CD4-positive, alpha-beta memory T cell (primary cell): Measurements from ENCODE around the gene CLN5. TPM values are rescaled to one million over a fixed set of nuclear protein-coding genes. Genes with fewer than 3 reads are reported as not detected.
A peak's percentile ranks its signal among the peaks of the same experiment; 100 is the strongest.

ENCODE experiments used
- CTCF ChIA-PET: fragments of 350-600 bp; sonication (Branson Sonifier 250); formaldehyde crosslinking; loops from one replicate; lab custom pipeline; 2021; ENCODE audit warnings: inconsistent platforms; ENCODE audit not compliant: partially characterized antibody; lab: Charles Lee
- POLR2A ChIA-PET: fragments of 350-600 bp; sonication (Branson Sonifier 250); formaldehyde crosslinking; loops from one replicate; lab custom pipeline; 2021; ENCODE audit not compliant: partially characterized antibody; lab: Charles Lee
- DNase-seq, 5 donors: peaks; one replicate each; pipeline versions ENCODE4 v3.0.0 to v3.0.0-alpha.2; 2020 to 2022; ENCODE audit warnings: mixed read lengths in 1 of 5
- H3K27ac ChIP-seq: one replicate; pipeline ENCODE4 v1.7.0; 2013; ENCODE audit warnings: low read depth, low read length
- H3K27me3 ChIP-seq: 2 replicates; pipeline ENCODE4 v1.7.0; 2013; ENCODE audit warnings: mild to moderate bottlenecking, low read length, moderate library complexity; ENCODE audit not compliant: insufficient read depth
- H3K36me3 ChIP-seq: 2 replicates; pipeline ENCODE4 v1.7.0; 2013; ENCODE audit warnings: mild to moderate bottlenecking, low read length, moderate library complexity; ENCODE audit not compliant: insufficient read depth
- H3K4me1 ChIP-seq: 2 replicates; pipeline ENCODE4 v1.7.0; 2013; ENCODE audit warnings: mild to moderate bottlenecking, low read length, moderate library complexity; ENCODE audit not compliant: insufficient read depth
- H3K4me3 ChIP-seq, 2 donors: one replicate each; pipeline ENCODE4 v1.7.0; 2013; ENCODE audit warnings: low read length in 2 of 2, mild to moderate bottlenecking in 1 of 2
- H3K9me3 ChIP-seq, 2 donors: one replicate each; pipeline ENCODE4 v1.7.0; 2013; ENCODE audit warnings: low read length in 2 of 2, control low read depth in 1 of 2; ENCODE audit not compliant: control insufficient read depth in 1 of 2
- H3K27ac Mint-ChIP-seq, 7 donors: one replicate each; pipeline ENCODE4 v1.8.0; 2020 to 2021; ENCODE audit warnings: mixed read lengths in 7 of 7, mild to moderate bottlenecking in 6 of 7, inconsistent platforms in 3 of 7, moderate library complexity in 3 of 7
- H3K27me3 Mint-ChIP-seq, 2 donors: one replicate each; pipeline ENCODE4 v1.8.0; 2020 to 2021; ENCODE audit warnings: mixed read lengths in 2 of 2
- H3K36me3 Mint-ChIP-seq, 2 donors: one replicate each; pipeline ENCODE4 v1.8.0; 2020 to 2021; ENCODE audit warnings: mixed read lengths in 2 of 2, inconsistent platforms in 1 of 2, mild to moderate bottlenecking in 1 of 2
- H3K4me1 Mint-ChIP-seq, 4 donors: one replicate each; pipeline ENCODE4 v1.8.0; 2020 to 2021; ENCODE audit warnings: mixed read lengths in 4 of 4, mild to moderate bottlenecking in 1 of 4
- H3K4me3 Mint-ChIP-seq, 8 donors: one replicate each; pipeline ENCODE4 v1.8.0; 2020 to 2021; ENCODE audit warnings: mixed read lengths in 8 of 8, mild to moderate bottlenecking in 7 of 8, moderate library complexity in 6 of 8, inconsistent platforms in 3 of 8
- H3K9me3 Mint-ChIP-seq, 8 donors: one replicate each; pipeline ENCODE4 v1.8.0; 2020 to 2021; ENCODE audit warnings: mixed read lengths in 8 of 8, mild to moderate bottlenecking in 5 of 8, inconsistent platforms in 3 of 8, moderate library complexity in 1 of 8
- intact Hi-C: fragments of 100-400 bp; cut with micrococcal nuclease; formaldehyde crosslinking; loops from one replicate; pipeline ENCODE4 v1.15.1; 2023
- polyA plus RNA-seq, 2 donors: library from polyadenylated mRNA; unstranded; fragments of 300-500 nt; fragmentation: Illumina TruSeq; gene quantifications; one replicate each; pipeline ENCODE4 v1.2.3, GENCODE V29; 2021
- total RNA-seq, 2 experiments: library from RNA; stranded (reverse); gene quantifications; one replicate each; pipeline ENCODE4 v1.2.3, GENCODE V29; 2021

The CLN5 gene
- total and polyA plus RNA-seq, 4 experiments from 2014 or later, result 26.0 to 48.6 (median 33.9) TPM

DNA sequence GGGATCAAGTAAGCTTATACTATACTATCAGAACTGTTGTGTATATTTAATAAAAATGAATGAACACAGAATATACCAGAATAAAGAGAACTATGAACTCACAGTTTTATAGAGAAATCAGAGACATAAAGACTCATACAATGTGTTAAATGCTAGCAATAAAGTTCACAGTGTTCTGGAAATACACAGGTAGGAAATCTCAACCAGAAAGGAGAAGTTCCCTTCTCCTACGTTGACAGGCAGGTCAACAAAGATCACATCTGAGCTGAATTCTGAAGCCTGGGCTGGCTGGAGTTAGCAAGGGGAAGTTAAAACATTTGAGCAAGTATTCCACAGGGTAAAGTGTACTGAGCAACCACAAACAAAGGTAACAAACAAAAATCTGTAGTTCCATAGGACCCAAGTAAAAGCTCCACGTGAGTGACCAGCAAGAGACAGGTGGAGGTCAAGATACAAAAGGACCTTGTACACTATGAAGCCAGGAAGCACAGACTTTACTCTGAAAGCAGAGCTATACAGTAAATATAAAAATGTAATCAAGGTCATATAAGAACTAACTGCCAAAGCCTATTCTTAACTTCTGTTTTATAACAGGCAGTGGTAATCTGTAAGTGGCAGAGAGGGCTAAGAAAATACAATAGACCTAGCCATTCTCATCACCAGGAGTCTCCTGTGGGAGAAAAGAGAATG lies 22.1 kb downstream of the CLN5 start:
- H3K27me3 Mint-ChIP-seq, result no peaks in the 10 kb centered on the region
- Histone ChIP-seq H3K9me3 (no peaks in the 10 kb centered on the region), H3K36me3 (peaks cover 62% of the 10 kb centered on the region), H3K27ac (no peak overlapping the region), H3K27me3 (no peaks in the 10 kb centered on the region), H3K4me3 (no peak overlapping the region), H3K4me1 (peaks cover 39% of the 10 kb centered on the region)
- intact Hi-C loops, result no loop called here
- ChIA-PET POLR2A (interaction anchor here (1.7 to 4.0 kb wide), 3 partner anchors 12 to 21 kb away, joined by 3 to 26 read pairs (median 13); partner anchors contain the start of genes CLN5 and FBXL3), CTCF (interaction anchor here (0.8 to 3.8 kb wide), 8 partner anchors 9 to 34 kb away, joined by 3 to 17 read pairs (median 4); no protein-coding TSS in a partner anchor)
- H3K27ac Mint-ChIP-seq, result peak overlapping the region in 6 of 7 donors; percentile 38 to 58 (median 45)
- H3K4me3 Mint-ChIP-seq, result peak overlapping the region in 1 of 8 donors; percentile 1
- no peak for DNase-seq
- no peaks in the 10 kb centered on the region for H3K9me3 Mint-ChIP-seq
- peaks cover 38 to 60% (median 50%) of the 10 kb centered on the region in 4 donors for H3K4me1 Mint-ChIP-seq
- peaks cover 58 to 86% of the 10 kb centered on the region in 2 donors for H3K36me3 Mint-ChIP-seq

DNA sequence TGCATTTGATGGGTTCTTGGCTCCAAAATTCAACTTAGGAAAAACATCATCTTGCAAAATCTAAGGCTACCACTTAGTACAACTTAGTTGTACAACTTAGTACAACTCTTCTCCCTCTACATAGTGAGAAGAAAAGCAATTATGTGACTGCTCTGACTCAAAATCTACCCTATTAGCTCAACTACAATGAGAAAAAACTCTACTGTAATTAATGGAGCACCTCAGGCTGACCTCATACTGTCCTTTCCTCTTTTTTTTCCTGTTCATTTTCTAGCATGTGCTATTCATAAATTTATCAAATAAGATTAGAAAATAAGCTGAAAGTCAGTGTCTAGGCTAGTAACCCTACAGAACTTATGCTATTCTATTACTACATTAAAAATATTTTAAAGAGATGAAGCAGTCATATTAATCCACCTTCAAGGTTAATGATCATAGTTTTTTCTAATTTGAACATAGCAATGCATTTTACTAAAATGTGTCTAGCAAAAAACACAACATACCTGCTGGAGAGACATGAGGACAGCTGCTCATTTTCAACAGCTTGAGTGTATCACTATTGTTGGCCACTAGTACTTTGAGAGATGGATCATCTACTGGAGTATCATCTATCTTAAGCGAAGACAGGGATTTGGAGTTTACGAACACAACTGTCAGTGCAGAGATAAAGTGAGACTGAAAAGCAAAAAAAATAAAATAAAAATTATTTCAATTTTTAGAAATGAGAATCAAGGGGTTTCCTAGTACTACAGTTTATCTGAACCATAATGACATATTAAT lies 23.2 kb downstream of the CLN5 start:
- H3K36me3 ChIP-seq, result peaks cover 63% of the 10 kb centered on the region
- H3K9me3 ChIP-seq, result no peaks in the 10 kb centered on the region
- no peaks in the 10 kb centered on the region for H3K9me3 Mint-ChIP-seq
- H3K36me3 Mint-ChIP-seq, result peaks cover 49 to 85% of the 10 kb centered on the region in 2 donors
- peaks cover 36 to 62% (median 50%) of the 10 kb centered on the region in 4 donors for H3K4me1 Mint-ChIP-seq
- CTCF ChIA-PET, result interaction anchor here (1.1 to 3.8 kb wide), 5 partner anchors 13 to 34 kb away, joined by 4 to 17 read pairs (median 5); no protein-coding TSS in a partner anchor
- H3K27me3 Mint-ChIP-seq, result no peaks in the 10 kb centered on the region
- H3K27ac ChIP-seq, result no peak overlapping the region
- POLR2A ChIA-PET, result interaction anchor here (2.0 to 4.0 kb wide), 2 partner anchors 11 to 23 kb away, joined by 13 to 26 read pairs; partner anchors contain the start of genes CLN5 and FBXL3
- peaks cover 45% of the 10 kb centered on the region for H3K4me1 ChIP-seq
- no peaks in the 10 kb centered on the region for H3K27me3 ChIP-seq
- no peak overlapping the region for H3K4me3 Mint-ChIP-seq
- peak overlapping the region in 4 of 7 donors; percentile 9 to 74 (median 46) for H3K27ac Mint-ChIP-seq
- intact Hi-C loops, result no loop called here
- no peak overlapping the region for H3K4me3 ChIP-seq
- DNase-seq, result no peak

DNA sequence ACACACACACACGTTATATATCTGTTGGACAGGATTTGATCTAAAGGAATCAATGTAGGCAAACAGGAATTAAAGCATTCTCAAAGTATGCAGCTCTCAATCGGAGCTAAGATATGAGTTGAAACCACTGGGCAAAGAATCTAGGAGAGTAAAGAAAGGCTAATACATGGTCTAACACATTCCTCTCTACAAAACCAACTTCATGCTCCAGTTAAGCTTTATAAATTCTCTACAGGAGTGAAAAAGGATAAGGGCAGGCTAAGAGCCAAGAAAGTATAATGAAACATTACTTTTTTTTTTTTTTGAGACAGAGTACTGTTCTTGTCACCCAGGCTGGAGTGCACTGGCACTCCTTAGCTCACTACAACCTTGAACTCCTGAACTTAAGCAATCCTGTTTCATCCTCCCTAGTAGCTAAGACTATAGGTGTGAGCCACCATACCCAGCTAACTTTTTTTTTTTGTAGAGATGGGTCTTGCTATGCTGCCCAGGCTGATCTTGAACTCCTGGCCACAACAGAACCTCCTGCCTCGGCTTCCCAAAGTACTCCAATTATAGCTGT lies 24.5 kb downstream of the CLN5 start:
- Histone ChIP-seq H3K4me3 (no peak overlapping the region), H3K27ac (no peak overlapping the region), H3K27me3 (no peaks in the 10 kb centered on the region), H3K4me1 (peaks cover 57% of the 10 kb centered on the region), H3K36me3 (peaks cover 53% of the 10 kb centered on the region), H3K9me3 (no peaks in the 10 kb centered on the region)
- H3K4me1 Mint-ChIP-seq, result peaks cover 42 to 73% (median 58%) of the 10 kb centered on the region in 4 donors
- H3K27me3 Mint-ChIP-seq, result no peaks in the 10 kb centered on the region
- DNase-seq, result no peak
- ChIA-PET CTCF (interaction anchor here (0.7 to 2.1 kb wide), 6 partner anchors 8 to 40 kb away, joined by 3 to 10 read pairs (median 5); no protein-coding TSS in a partner anchor), POLR2A (interaction anchor here (0.6 to 3.3 kb wide), 3 partner anchors 10 to 32 kb away, joined by 4 to 34 read pairs (median 20); partner anchors contain the start of genes CLN5 and FBXL3)
- peak overlapping the region in 1 of 7 donors; percentile 65 for H3K27ac Mint-ChIP-seq
- H3K4me3 Mint-ChIP-seq, result no peak overlapping the region
- intact Hi-C loops, result no loop called here
- H3K9me3 Mint-ChIP-seq, result no peaks in the 10 kb centered on the region
- peaks cover 43 to 82% of the 10 kb centered on the region in 2 donors for H3K36me3 Mint-ChIP-seq

- no peak overlapping the region for H3K27ac ChIP-seq
- Mint-ChIP-seq H3K27me3 (no peaks in the 10 kb centered on the region), H3K4me1 (peaks cover 44 to 75% (median 60%) of the 10 kb centered on the region in 4 donors), H3K4me3 (peak overlapping the region in 2 of 8 donors; percentile 5 to 23), H3K9me3 (no peaks in the 10 kb centered on the region), H3K36me3 (peaks cover 41 to 82% of the 10 kb centered on the region in 2 donors), H3K27ac (peak overlapping the region in 5 of 7 donors; percentile 4 to 82 (median 65))
- peaks cover 65% of the 10 kb centered on the region for H3K4me1 ChIP-seq
- peaks cover 51% of the 10 kb centered on the region for H3K36me3 ChIP-seq
- POLR2A ChIA-PET, result interaction anchor here (2.2 to 3.3 kb wide), 2 partner anchors 9 to 25 kb away, joined by 20 to 34 read pairs; partner anchors contain the start of genes CLN5 and FBXL3
- CTCF ChIA-PET, result interaction anchor here (0.7 to 2.1 kb wide), 7 partner anchors 9 to 40 kb away, joined by 3 to 10 read pairs (median 5); no protein-coding TSS in a partner anchor
- H3K4me3 ChIP-seq, result no peak overlapping the region
- H3K9me3 ChIP-seq, result no peaks in the 10 kb centered on the region
- no peaks in the 10 kb centered on the region for H3K27me3 ChIP-seq
- DNase-seq, result no peak
- intact Hi-C loops, result loop anchor here (1.0 kb wide), 1 partner anchor 8 kb away; no protein-coding TSS in a partner anchor
These were observed 25.2 kb downstream of the CLN5 start for GRCh38 chr13:77016888-77017623.

DNA sequence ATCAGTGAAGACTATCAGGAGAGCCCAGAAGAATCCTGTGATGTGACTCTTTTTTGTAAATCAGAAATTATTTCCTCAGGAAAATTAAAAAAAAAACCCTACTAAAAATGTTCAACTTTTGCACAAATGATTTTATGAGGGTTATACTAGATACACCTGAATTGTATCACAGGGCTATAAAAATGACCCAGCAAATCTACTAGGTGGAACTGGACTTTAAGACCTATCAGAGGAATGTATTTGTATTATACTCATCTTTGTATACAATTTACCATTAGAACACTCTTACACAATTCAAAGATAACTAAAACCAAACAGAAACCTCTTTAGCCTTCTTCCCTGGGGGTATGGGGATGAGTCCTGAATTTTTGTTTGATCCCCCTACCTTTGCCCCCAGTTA lies 27.9 kb downstream of the CLN5 start:
- Mint-ChIP-seq H3K27ac (peak overlapping the region in 1 of 7 donors; percentile 49), H3K27me3 (no peaks in the 10 kb centered on the region), H3K4me3 (peak overlapping the region in 2 of 8 donors; percentile 46 to 52), H3K4me1 (peaks cover 47 to 79% (median 68%) of the 10 kb centered on the region in 4 donors), H3K9me3 (no peaks in the 10 kb centered on the region), H3K36me3 (peaks cover 28 to 73% of the 10 kb centered on the region in 2 donors)
- Histone ChIP-seq H3K4me3 (no peak overlapping the region), H3K36me3 (peaks cover 29% of the 10 kb centered on the region), H3K27ac (no peak overlapping the region), H3K27me3 (no peaks in the 10 kb centered on the region), H3K9me3 (no peaks in the 10 kb centered on the region), H3K4me1 (peaks cover 86% of the 10 kb centered on the region)
- ChIA-PET POLR2A (interaction anchor here (1.2 kb wide), 1 partner anchor 18 kb away, joined by 3 read pairs; no protein-coding TSS in a partner anchor), CTCF (interaction anchor here (2.0 kb wide), 1 partner anchor 18 kb away, joined by 5 read pairs; no protein-coding TSS in a partner anchor)
- intact Hi-C loops, result loop anchor here (10.0 kb wide), 1 partner anchor 1385 kb away; the partner anchor contains the start of gene LMO7
- no peak for DNase-seq

- Mint-ChIP-seq H3K9me3 (no peaks in the 10 kb centered on the region), H3K4me3 (peak overlapping the region in 6 of 8 donors; percentile 25 to 84 (median 70)), H3K27ac (peak overlapping the region in 5 of 7 donors; percentile 10 to 80 (median 41)), H3K36me3 (peaks cover 14 to 68% of the 10 kb centered on the region in 2 donors), H3K27me3 (no peaks in the 10 kb centered on the region), H3K4me1 (peaks cover 41 to 82% (median 62%) of the 10 kb centered on the region in 4 donors)
- Histone ChIP-seq H3K4me1 (peaks cover 75% of the 10 kb centered on the region), H3K9me3 (no peaks in the 10 kb centered on the region), H3K27me3 (no peaks in the 10 kb centered on the region), H3K36me3 (peaks cover 15% of the 10 kb centered on the region), H3K27ac (no peak overlapping the region), H3K4me3 (no peak overlapping the region)
- intact Hi-C loops, result loop anchor here (10.0 kb wide), 1 partner anchor 1388 kb away; the partner anchor contains the start of gene LMO7
- DNase-seq, result no peak
- ChIA-PET POLR2A (no interaction called here), CTCF (no interaction called here)
These were observed 30.5 kb downstream of the CLN5 start for GRCh38 chr13:77022341-77022740.
